ENCODE data around the gene KRT222.

The KRT222 gene

GRCh38 chr17:40605306-40605705 lies 59.7 kb downstream of the KRT222 start:
- Histone ChIP-seq H3K9me2 (ENCODE audit: low read depth, low read length) (no peaks in the 10 kb centered on the region), H3F3A (ENCODE audit: insufficient read depth, low read length) (no peaks in the 10 kb centered on the region), H3K4me2 (ENCODE audit: low read length) (no peak overlapping the region), H3K27ac (ENCODE audit: low read depth, low read length, poor library complexity, severe bottlenecking) (no peak overlapping the region), H4K20me1 (ENCODE audit: insufficient read depth, low read length) (no peaks in the 10 kb centered on the region), H3K9me3 (ENCODE audit: low read length) (no peaks in the 10 kb centered on the region), H3K4me1 (ENCODE audit: insufficient read depth, low read length, severe bottlenecking) (peaks cover 6% of the 10 kb centered on the region), H2AFZ (ENCODE audit: low read length) (no peak overlapping the region), H3K4me3 (ENCODE audit: low read depth, low read length, poor library complexity, severe bottlenecking) (no peak overlapping the region), H3K36me3 (ENCODE audit: insufficient read depth, low read length) (no peaks in the 10 kb centered on the region), H3K79me2 (ENCODE audit: insufficient read depth, low read length) (no peaks in the 10 kb centered on the region), H3K27me3 (ENCODE audit: insufficient read depth, low read length) (no peaks in the 10 kb centered on the region), H3K9ac (ENCODE audit: low read length) (no peak overlapping the region)
- no peak for TF ChIP-seq EZH2 (IDR thresholded peaks at IDR 0.05; ENCODE audit: borderline replicate concordance, low read length)
- no peak for TF ChIP-seq CTCF (IDR thresholded peaks at IDR 0.05; ENCODE audit: low read length)

Measured in OCI-LY1 (cell line).